ENCODE results near the gene SAMD11. TPM values are rescaled to one million over a fixed set of nuclear protein-coding genes. Genes with fewer than 3 reads are reported as not detected.
"Not testable (repeated sequence)": the region's sequence is repeated elsewhere in the genome, so short reads cannot be mapped to it uniquely, and the experiment has no call there.

Gene SAMD11
- total RNA-seq (1 to 10 TPM in 4 of 5 donors, not detected in 1; 3.6 to 9.8 (median 4.7) TPM), polyA plus RNA-seq (10 to 100 TPM in 1 of 3 donors, 1 to 10 TPM in 2; 3.5 to 23.3 (median 4.3) TPM)
- long read RNA-seq, donor 1, partial matches to known transcripts: 15 of 17 reads
- long read RNA-seq, donor 1, other reads (novel, unspliced or antisense): 0 of 17 reads
- long read RNA-seq, donor 2: 0 reads
- long read RNA-seq, donor 3: 0 reads
- long read RNA-seq, donor 4: 0 reads
- long read RNA-seq, donor 5, partial matches to known transcripts: 0 of 3 reads
- long read RNA-seq, donor 5, other reads (novel, unspliced or antisense): 0 of 3 reads
- long read RNA-seq, donor 6: 0 reads
- long read RNA-seq, donor 7: 0 reads
- long read RNA-seq, donor 8: 0 reads
- long read RNA-seq, donor 9, partial matches to known transcripts: 0 of 2 reads
- long read RNA-seq, donor 9, other reads (novel, unspliced or antisense): 0 of 2 reads
- long read RNA-seq, donor 10: 0 reads

GRCh38 chr1:923131-923990 lies at the start of gene SAMD11:
TSS of gene SAMD11 (plus strand) at chr1:923923. CDS start at chr1:924432, 509 bp downstream.
- no peaks in the 10 kb centered on the region for H3K36me3 ChIP-seq
- peak within 1 kb of the TSS; percentile 54 to 67 (median 59) for H3K4me3 ChIP-seq
- TF ChIP-seq EP300 (IDR thresholded peaks at IDR 0.05) (no peak), POLR2A (IDR thresholded peaks at IDR 0.05) (no peak), CTCF (IDR thresholded peaks at IDR 0.05) (no peak), POLR2AphosphoS5 (IDR thresholded peaks at IDR 0.05) (no peak)
- DNase-seq: peak; percentile 88 to 93
- WGBS, 5 donors: 3 to 16% (median 5%) methylated on average over 22 to 72 of the region's 72 CpGs
- intact Hi-C loops (cut with DNase I; ENCODE audit: low total_unique reads): no loop called here
- H3K9me3 ChIP-seq: no peaks in the 10 kb centered on the region
- peaks cover 50 to 76% (median 59%) of the 10 kb centered on the region in 4 donors for H3K4me1 ChIP-seq
- peaks cover 0 to 100% (median 68%) of the 10 kb centered on the region in 3 donors for H3K27me3 ChIP-seq
- peak within 1 kb of the TSS in 3 of 5 donors; percentile 63 to 72 (median 67) for H3K27ac ChIP-seq

- H3K9me3 ChIP-seq; H3K27ac ChIP-seq; H3K4me3 ChIP-seq; intact Hi-C loops (cut with DNase I; ENCODE audit: low total_unique reads); H3K4me1 ChIP-seq; H3K36me3 ChIP-seq; H3K27me3 ChIP-seq: not testable (repeated sequence)
- DNase-seq: peak in 1 of 2 donors; percentile 66
- WGBS, 5 donors: 57 to 65% (median 61%) methylated on average over 8 of the region's 8 CpGs
Observed at GRCh38 chr1:876428-877208, 47.1 kb upstream of the SAMD11 start.

- H3K36me3 ChIP-seq; intact Hi-C loops (cut with DNase I; ENCODE audit: low total_unique reads); DNase-seq; H3K27ac ChIP-seq; H3K4me1 ChIP-seq; H3K4me3 ChIP-seq; H3K9me3 ChIP-seq: not testable (repeated sequence)
- H3K27me3 ChIP-seq: peaks cover 0 to 11% (median 0%) of the 10 kb centered on the region in 3 donors
- WGBS, 5 donors: 61 to 74% (median 70%) methylated on average over 5 of the region's 5 CpGs
Observed at GRCh38 chr1:877209-877986, 46.3 kb upstream of the SAMD11 start.

DNA sequence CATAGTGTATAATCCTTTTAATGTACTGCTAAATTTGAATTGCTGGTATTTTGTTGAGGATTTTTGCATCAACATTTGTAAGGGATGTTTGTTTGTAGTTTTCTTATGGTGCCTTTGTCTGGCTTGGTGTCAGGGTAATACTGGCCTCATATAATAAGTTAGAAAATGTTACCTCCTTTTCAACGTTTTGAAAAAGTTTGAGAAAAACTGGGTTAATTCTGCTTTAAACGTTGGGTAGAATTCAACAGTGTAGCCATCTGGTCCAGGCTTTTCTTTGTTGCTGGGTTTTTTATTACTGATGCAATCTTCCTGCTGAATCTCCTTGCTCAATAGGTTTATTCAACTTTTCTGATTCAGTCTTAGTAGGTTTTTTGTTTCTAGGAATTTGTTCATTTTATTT lies 43.2 kb upstream of the SAMD11 start:
- 32 to 45% (median 37%) methylated on average over 2 of the region's 2 CpGs for WGBS, 5 donors
- H3K27me3 ChIP-seq: peaks cover 0 to 24% (median 0%) of the 10 kb centered on the region in 3 donors
- H3K9me3 ChIP-seq; intact Hi-C loops (cut with DNase I; ENCODE audit: low total_unique reads); DNase-seq; H3K4me3 ChIP-seq; H3K27ac ChIP-seq; H3K4me1 ChIP-seq; H3K36me3 ChIP-seq: not testable (repeated sequence)

GRCh38 chr1:880915-881314 lies 42.8 kb upstream of the SAMD11 start:
- H3K4me3 ChIP-seq; intact Hi-C loops (cut with DNase I; ENCODE audit: low total_unique reads); H3K36me3 ChIP-seq; H3K4me1 ChIP-seq; DNase-seq; H3K27ac ChIP-seq; H3K9me3 ChIP-seq: not testable (repeated sequence)
- 86 to 92% (median 90%) methylated on average over 2 of the region's 2 CpGs for WGBS, 5 donors
- H3K27me3 ChIP-seq: peaks cover 0 to 28% (median 0%) of the 10 kb centered on the region in 3 donors
